BE2C (cell line): ENCODE measurements around the gene LTBP1.

Source experiments
- DNase-seq: peaks from one replicate; pipeline ENCODE4 v3.0.0-alpha.2; 2020
- H3K27me3 ChIP-seq: fragments of 250-450 bp; sonication (Bioruptor Pico); 2 replicates; pipeline ENCODE4 v1.5.1; 2020; ENCODE audit warnings: mild to moderate bottlenecking
- H3K36me3 ChIP-seq: fragments of 250-450 bp; sonication (Bioruptor Pico); 2 replicates; pipeline ENCODE4 v1.5.1; 2020; ENCODE audit warnings: mild to moderate bottlenecking
- H3K4me1 ChIP-seq: fragments of 250-450 bp; sonication (Bioruptor Pico); 2 replicates; pipeline ENCODE4 v1.5.1; 2020
- H3K4me3 ChIP-seq: 2 replicates; pipeline ENCODE4 v1.5.1; 2011; ENCODE audit warnings: low read depth, low read length
- H3K9me3 ChIP-seq: fragments of 250-450 bp; sonication (Bioruptor Pico); 2 replicates; pipeline ENCODE4 v1.5.1; 2020
- CTCF ChIP-seq: IDR thresholded peaks from 2 replicates; pipeline ENCODE4 v1.5.1; 2012; ENCODE audit warnings: mild to moderate bottlenecking, low read depth, low read length

LTBP1 gene

GRCh38 chr2:33236482-33237385 is 290.0 kb downstream of the LTBP1 start:
- TF ChIP-seq CTCF: no peak
- peaks cover under 1% of the 10 kb centered on the region for H3K27me3 ChIP-seq

GRCh38 chr2:33238111-33238510 is 291.4 kb downstream of the LTBP1 start:
- no peak for DNase-seq
- Histone ChIP-seq H3K27me3 (no peaks in the 10 kb centered on the region; the same call in 1 of the 2 replicates), H3K9me3 (no peaks in the 10 kb centered on the region), H3K4me3 (no peak overlapping the region), H3K4me1 (no peaks in the 10 kb centered on the region), H3K36me3 (no peaks in the 10 kb centered on the region)
- no peak for TF ChIP-seq CTCF

More at GRCh38 chr2:33236482-33237385, 290.0 kb downstream of the LTBP1 start:
- Histone ChIP-seq H3K4me3 (no peak overlapping the region), H3K9me3 (no peaks in the 10 kb centered on the region), H3K4me1 (no peaks in the 10 kb centered on the region), H3K36me3 (no peaks in the 10 kb centered on the region)
- DNase-seq: no peak

- no peak for TF ChIP-seq CTCF
- no peaks in the 10 kb centered on the region for H3K27me3 ChIP-seq
- DNase-seq: no peak
- no peaks in the 10 kb centered on the region for H3K9me3 ChIP-seq
- H3K36me3 ChIP-seq: no peaks in the 10 kb centered on the region
- no peaks in the 10 kb centered on the region for H3K4me1 ChIP-seq
- no peak overlapping the region for H3K4me3 ChIP-seq
These were observed 293.4 kb downstream of the LTBP1 start for GRCh38 chr2:33240178-33240577.

- no peaks in the 10 kb centered on the region for H3K9me3 ChIP-seq
- no peaks in the 10 kb centered on the region for H3K36me3 ChIP-seq
- no peak overlapping the region for H3K4me3 ChIP-seq
- no peaks in the 10 kb centered on the region for H3K4me1 ChIP-seq
- TF ChIP-seq CTCF: no peak
- no peaks in the 10 kb centered on the region for H3K27me3 ChIP-seq
- DNase-seq: no peak
These were observed 294.3 kb downstream of the LTBP1 start for GRCh38 chr2:33241072-33241471.

- no peaks in the 10 kb centered on the region for H3K4me1 ChIP-seq
- H3K9me3 ChIP-seq: no peaks in the 10 kb centered on the region
- no peaks in the 10 kb centered on the region for H3K27me3 ChIP-seq
- TF ChIP-seq CTCF: no peak
- no peak for DNase-seq
- no peaks in the 10 kb centered on the region for H3K36me3 ChIP-seq
- no peak overlapping the region for H3K4me3 ChIP-seq
These were observed 294.8 kb downstream of the LTBP1 start for GRCh38 chr2:33241581-33241980.

- no peak for DNase-seq
- H3K36me3 ChIP-seq: no peaks in the 10 kb centered on the region
- no peaks in the 10 kb centered on the region for H3K4me1 ChIP-seq
- H3K27me3 ChIP-seq: no peaks in the 10 kb centered on the region
- TF ChIP-seq CTCF: no peak
- H3K9me3 ChIP-seq: no peaks in the 10 kb centered on the region
- no peak overlapping the region for H3K4me3 ChIP-seq
These were observed 296.1 kb downstream of the LTBP1 start for GRCh38 chr2:33242845-33243244.
